Parathyroid adenoma (tissue), 2 donors: ENCODE data around the gene NGEF.

Experiments
- H2AFZ ChIP-seq: fragments of 300-600 bp; sonication (generic); one replicate; pipeline ENCODE4 v1.7.0; 2017; ENCODE audit warnings: antibody characterized with exemption, mild to moderate bottlenecking
- H3K27ac ChIP-seq: fragments of 300-600 bp; sonication (generic); one replicate; pipeline ENCODE4 v1.7.0; 2017
- H3K27me3 ChIP-seq: fragments of 300-600 bp; sonication (generic); one replicate; pipeline ENCODE4 v1.7.0; 2017; ENCODE audit warnings: low read length; ENCODE audit not compliant: control insufficient read depth, insufficient read depth
- H3K36me3 ChIP-seq: fragments of 300-600 bp; sonication (generic); one replicate; pipeline ENCODE4 v1.7.0; 2017; ENCODE audit warnings: low read length; ENCODE audit not compliant: control insufficient read depth, insufficient read depth
- H3K4me1 ChIP-seq: fragments of 300-600 bp; sonication (generic); one replicate; pipeline ENCODE4 v1.7.0; 2017; ENCODE audit warnings: control low read depth
- H3K4me2 ChIP-seq: fragments of 300-600 bp; sonication (generic); one replicate; pipeline ENCODE4 v1.7.0; 2017; ENCODE audit warnings: low read length
- H3K4me3 ChIP-seq: fragments of 300-600 bp; sonication (generic); one replicate; pipeline ENCODE4 v1.7.0; 2017; ENCODE audit warnings: low read depth, low read length
- H3K79me2 ChIP-seq: fragments of 300-600 bp; sonication (generic); one replicate; pipeline ENCODE4 v1.7.0; 2017; ENCODE audit warnings: control low read depth
- H3K9ac ChIP-seq: fragments of 300-600 bp; sonication (generic); one replicate; pipeline ENCODE4 v1.7.0; 2017; ENCODE audit warnings: mild to moderate bottlenecking
- H3K9me3 ChIP-seq: fragments of 300-600 bp; sonication (generic); one replicate; pipeline ENCODE4 v1.7.0; 2017; ENCODE audit warnings: low read length; ENCODE audit not compliant: control insufficient read depth
- CTCF ChIP-seq: fragments of 300-600 bp; sonication (generic); IDR thresholded peaks from one replicate; pipeline ENCODE4 v1.7.0; 2017; ENCODE audit warnings: antibody characterized with exemption, mild to moderate bottlenecking
- donor health status: primary hyperparathyroidism.

NGEF gene

GRCh38 chr2:233039846-233040530, 26.9 kb upstream of the NGEF start:
- no peak overlapping the region for H2AFZ ChIP-seq
- no peak for TF ChIP-seq CTCF
- H3K36me3 ChIP-seq: no peaks in the 10 kb centered on the region
- no peak overlapping the region for H3K4me3 ChIP-seq
- no peaks in the 10 kb centered on the region for H3K4me1 ChIP-seq
- H3K27me3 ChIP-seq: no peaks in the 10 kb centered on the region
- H3K27ac ChIP-seq: no peak overlapping the region
- H3K9ac ChIP-seq: no peak overlapping the region
- H3K9me3 ChIP-seq: no peaks in the 10 kb centered on the region
- no peaks in the 10 kb centered on the region for H3K79me2 ChIP-seq
- H3K4me2 ChIP-seq: no peak overlapping the region

GRCh38 chr2:233039212-233039845, 26.3 kb upstream of the NGEF start:
- Histone ChIP-seq H3K4me2 (no peak overlapping the region), H3K27ac (no peak overlapping the region), H2AFZ (no peak overlapping the region), H3K9me3 (no peaks in the 10 kb centered on the region), H3K27me3 (no peaks in the 10 kb centered on the region), H3K36me3 (no peaks in the 10 kb centered on the region), H3K4me3 (no peak overlapping the region), H3K4me1 (no peaks in the 10 kb centered on the region), H3K9ac (no peak overlapping the region), H3K79me2 (no peaks in the 10 kb centered on the region)
- TF ChIP-seq CTCF: no peak

- H3K9ac ChIP-seq: no peak overlapping the region
- no peaks in the 10 kb centered on the region for H3K9me3 ChIP-seq
- no peak overlapping the region for H3K4me2 ChIP-seq
- H3K4me1 ChIP-seq: no peaks in the 10 kb centered on the region
- no peak overlapping the region for H2AFZ ChIP-seq
- H3K27me3 ChIP-seq: no peaks in the 10 kb centered on the region
- H3K79me2 ChIP-seq: no peaks in the 10 kb centered on the region
- no peak overlapping the region for H3K27ac ChIP-seq
- no peak overlapping the region for H3K4me3 ChIP-seq
- H3K36me3 ChIP-seq: no peaks in the 10 kb centered on the region
- TF ChIP-seq CTCF: no peak
These were observed 24.0 kb upstream of the NGEF start for GRCh38 chr2:233037078-233037477.

- Histone ChIP-seq H3K36me3 (no peaks in the 10 kb centered on the region), H3K4me2 (no peak overlapping the region), H3K9me3 (no peaks in the 10 kb centered on the region), H3K27me3 (no peaks in the 10 kb centered on the region), H3K79me2 (no peaks in the 10 kb centered on the region), H3K4me1 (no peaks in the 10 kb centered on the region), H3K9ac (no peak overlapping the region), H2AFZ (no peak overlapping the region), H3K4me3 (no peak overlapping the region), H3K27ac (no peak overlapping the region)
- TF ChIP-seq CTCF: no peak
These were observed 23.2 kb upstream of the NGEF start for GRCh38 chr2:233036162-233036838.
